HepG2 (cell line): Measurements from ENCODE around the gene ARMC5. TPM values are rescaled to one million over a fixed set of nuclear protein-coding genes. Genes with fewer than 3 reads are reported as not detected.

Experiments
- ATF2 ChIP-seq: sonication (generic); formaldehyde crosslinking; IDR thresholded peaks from 2 replicates; pipeline ENCODE4 v1.4.0; 2020; ENCODE audit warnings: missing genetic modification reagents
- CAMTA2 ChIP-seq: sonication (generic); formaldehyde crosslinking; IDR thresholded peaks from 2 replicates; pipeline ENCODE4 v1.4.0; 2020; ENCODE audit warnings: mild to moderate bottlenecking, missing genetic modification reagents, borderline replicate concordance
- CBFB ChIP-seq: sonication (generic); formaldehyde crosslinking; IDR thresholded peaks from 2 replicates; pipeline ENCODE4 v1.4.0; 2020; ENCODE audit warnings: missing genetic modification reagents
- E2F5 ChIP-seq: sonication (generic); formaldehyde crosslinking; conservative IDR thresholded peaks from 2 replicates; pipeline ENCODE4 v1.4.0; 2020; ENCODE audit warnings: missing genetic modification reagents
- ELF4 ChIP-seq: sonication (generic); formaldehyde crosslinking; IDR thresholded peaks from 2 replicates; pipeline ENCODE4 v1.5.0; 2020; ENCODE audit warnings: missing genetic modification reagents, mild to moderate bottlenecking, moderate library complexity, borderline replicate concordance
- HIVEP1 ChIP-seq: sonication (generic); formaldehyde crosslinking; IDR thresholded peaks from 2 replicates; pipeline ENCODE4 v1.4.0; 2020; ENCODE audit warnings: mild to moderate bottlenecking, missing genetic modification reagents
- NR2C2 ChIP-seq: sonication (generic); formaldehyde crosslinking; IDR thresholded peaks from 2 replicates; pipeline ENCODE4 v1.4.0; 2020; ENCODE audit warnings: missing genetic modification reagents, mild to moderate bottlenecking, moderate library complexity, borderline replicate concordance
- NR2F6 ChIP-seq, 2 experiments: IDR thresholded peaks; 2 replicates each; pipeline ENCODE4 v1.6.1; 2016; ENCODE audit warnings: antibody characterized with exemption in 1 of 2, mild to moderate bottlenecking in 1 of 2
- PBX3 ChIP-seq: sonication (generic); formaldehyde crosslinking; IDR thresholded peaks from 2 replicates; pipeline ENCODE4 v1.8.1; 2023; ENCODE audit warnings: missing genetic modification reagents, inconsistent platforms, borderline replicate concordance
- WIZ ChIP-seq: sonication (generic); formaldehyde crosslinking; IDR thresholded peaks from 2 replicates; pipeline ENCODE4 v1.5.1; 2020; ENCODE audit warnings: mild to moderate bottlenecking, missing genetic modification reagents
- ZMYM3 ChIP-seq: sonication (generic); formaldehyde crosslinking; IDR thresholded peaks from 2 replicates; pipeline ENCODE4 v1.5.1; 2020; ENCODE audit warnings: mild to moderate bottlenecking, missing genetic modification reagents
- ZNF430 ChIP-seq: sonication (generic); formaldehyde crosslinking; IDR thresholded peaks from 2 replicates; pipeline ENCODE4 v1.9.0; 2021; ENCODE audit warnings: mild to moderate bottlenecking, missing genetic modification reagents
- ZNF564 ChIP-seq: sonication (generic); formaldehyde crosslinking; IDR thresholded peaks from 2 replicates; pipeline ENCODE4 v1.8.1; 2023; ENCODE audit warnings: mild to moderate bottlenecking, missing genetic modification reagents
- ZNF598 ChIP-seq: sonication (generic); formaldehyde crosslinking; IDR thresholded peaks from 2 replicates; pipeline ENCODE4 v1.5.1; 2020; ENCODE audit warnings: mild to moderate bottlenecking, missing genetic modification reagents, borderline replicate concordance
- ZNF629 ChIP-seq: sonication (generic); formaldehyde crosslinking; conservative IDR thresholded peaks from 2 replicates; pipeline ENCODE4 v1.5.0; 2020; ENCODE audit warnings: missing genetic modification reagents
- ZNF724P ChIP-seq: sonication (generic); formaldehyde crosslinking; IDR thresholded peaks from 2 replicates; pipeline ENCODE4 v1.8.0; 2022; ENCODE audit warnings: missing genetic modification reagents, borderline replicate concordance
- ZNF740 ChIP-seq: sonication (generic); formaldehyde crosslinking; IDR thresholded peaks from 2 replicates; pipeline ENCODE4 v1.4.0; 2020; ENCODE audit warnings: missing genetic modification reagents
- ZNF773 ChIP-seq: sonication (generic); formaldehyde crosslinking; IDR thresholded peaks from 2 replicates; pipeline ENCODE4 v1.4.0; 2020; ENCODE audit warnings: missing genetic modification reagents, borderline replicate concordance
- ZNF891 ChIP-seq: sonication (generic); formaldehyde crosslinking; IDR thresholded peaks from 2 replicates; pipeline ENCODE4 v1.5.0; 2020; ENCODE audit warnings: mild to moderate bottlenecking, missing genetic modification reagents
- ZSCAN31 ChIP-seq: sonication (generic); formaldehyde crosslinking; IDR thresholded peaks from 2 replicates; pipeline ENCODE4 v1.5.0; 2020; ENCODE audit warnings: low read depth, mild to moderate bottlenecking, missing genetic modification reagents
- polyA plus RNA-seq, 8 experiments: library from polyadenylated mRNA; depleted of rRNA in 3 of 8; stranded (reverse) in 7 of 8; unstranded in 1 of 8; fragments of >200 nt; fragmentation: Illumina TruSeq in 4 of 8; extraction: Trizol in 4 of 8; gene quantifications; 2 replicates each; pipeline versions ENCODE4 v1.2.1 to v1.2.3, GENCODE V29; 2011 to 2016; ENCODE audit warnings: low read depth in 4 of 8, missing spikeins in 1 of 8, mixed read lengths in 1 of 8; ENCODE audit not compliant: insufficient read depth in 1 of 8
- total RNA-seq, 5 experiments: library from RNA; depleted of rRNA; stranded (reverse); fragments of >200 nt; fragmentation: Illumina TruSeq; extraction: Trizol; gene quantifications; 2 replicates each; pipeline ENCODE4 v1.2.3, GENCODE V29; 2016; ENCODE audit warnings: low read depth in 1 of 5
- TF ChIP-seq, protein P1 (sequence below): sonication (generic); formaldehyde crosslinking; IDR thresholded peaks from 2 replicates; pipeline ENCODE4 v1.9.0; 2021; ENCODE audit warnings: missing genetic modification reagents, borderline replicate concordance
- TF ChIP-seq, protein P2 (sequence below): IDR thresholded peaks from 2 replicates; pipeline ENCODE4 v1.6.1; 2016; ENCODE audit warnings: low read depth, borderline replicate concordance

The ARMC5 gene
- total and polyA plus RNA-seq, 2 of the 13 experiments (the other 11 are each of a cell fraction or from before 2014, with no cell fraction given), result 10.8 to 22.3 TPM

DNA sequence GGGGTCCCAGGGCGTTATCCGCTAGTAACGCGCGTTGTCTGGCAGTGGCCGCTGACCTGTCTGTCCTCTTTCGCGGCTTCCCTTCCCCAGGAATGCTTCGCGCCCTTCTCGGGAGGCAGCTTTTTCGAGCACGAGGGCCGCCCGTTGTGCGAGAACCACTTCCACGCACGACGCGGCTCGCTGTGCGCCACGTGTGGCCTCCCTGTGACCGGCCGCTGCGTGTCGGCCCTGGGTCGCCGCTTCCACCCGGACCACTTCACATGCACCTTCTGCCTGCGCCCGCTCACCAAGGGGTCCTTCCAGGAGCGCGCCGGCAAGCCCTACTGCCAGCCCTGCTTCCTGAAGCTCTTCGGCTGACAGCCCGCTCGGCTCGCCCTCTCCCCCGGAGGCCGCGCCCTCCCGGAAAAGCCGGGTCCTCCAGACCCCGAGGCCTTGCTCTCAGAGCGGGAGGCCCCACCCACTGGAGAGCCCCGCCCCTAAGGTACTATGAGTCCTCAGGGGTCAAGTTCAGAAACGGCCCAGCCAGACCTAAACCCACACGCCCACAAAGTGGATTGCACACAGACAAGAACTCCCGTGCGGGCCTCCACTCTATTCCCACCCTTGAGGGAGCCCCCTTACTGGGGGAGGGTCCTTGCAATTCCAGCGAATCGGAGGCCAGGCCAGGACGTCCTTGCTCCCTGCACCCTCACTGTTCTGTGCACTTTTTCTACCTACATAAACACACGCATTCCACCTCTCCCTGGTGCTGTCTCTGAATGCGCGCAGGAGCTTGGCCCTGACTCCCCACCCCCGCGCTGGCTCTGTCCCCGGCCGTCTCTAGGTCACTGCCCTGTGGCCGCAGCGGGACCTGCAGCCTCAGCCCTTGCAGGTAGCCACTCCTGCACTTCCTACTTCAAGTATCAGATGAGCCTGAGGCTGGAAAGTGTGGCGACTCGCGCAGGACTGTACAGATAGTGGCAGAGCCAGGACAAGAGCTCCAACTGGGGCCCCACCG lies 18.2 kb downstream of the ARMC5 start (continued):
- TF ChIP-seq, protein P1, sequence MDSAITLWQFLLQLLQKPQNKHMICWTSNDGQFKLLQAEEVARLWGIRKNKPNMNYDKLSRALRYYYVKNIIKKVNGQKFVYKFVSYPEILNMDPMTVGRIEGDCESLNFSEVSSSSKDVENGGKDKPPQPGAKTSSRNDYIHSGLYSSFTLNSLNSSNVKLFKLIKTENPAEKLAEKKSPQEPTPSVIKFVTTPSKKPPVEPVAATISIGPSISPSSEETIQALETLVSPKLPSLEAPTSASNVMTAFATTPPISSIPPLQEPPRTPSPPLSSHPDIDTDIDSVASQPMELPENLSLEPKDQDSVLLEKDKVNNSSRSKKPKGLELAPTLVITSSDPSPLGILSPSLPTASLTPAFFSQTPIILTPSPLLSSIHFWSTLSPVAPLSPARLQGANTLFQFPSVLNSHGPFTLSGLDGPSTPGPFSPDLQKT (CRISPR knock-in tag), result peak; percentile 43; the same call in 1 of the 2 replicates
- 0 out of 2 replicates have a peak, but pooled peaks have one; percentile 17 for TF ChIP-seq ZNF430 (CRISPR knock-in tag)
- TF ChIP-seq ATF2 (CRISPR knock-in tag), result peak; percentile 9; the same call in 1 of the 2 replicates
- TF ChIP-seq CBFB (CRISPR knock-in tag), result peak; percentile 30
- peak; percentile 19; the same call in 1 of the 2 replicates for TF ChIP-seq ZNF629 (CRISPR knock-in tag)
- TF ChIP-seq E2F5 (CRISPR knock-in tag), result peak; percentile 63; the same call in 1 of the 2 replicates
- TF ChIP-seq ELF4 (CRISPR knock-in tag), result no peak
- no peak for TF ChIP-seq ZNF724P (CRISPR knock-in tag)
- TF ChIP-seq ZNF773 (CRISPR knock-in tag), result peak; percentile 50; the same call in 1 of the 2 replicates
- TF ChIP-seq ZNF891 (CRISPR knock-in tag), result 0 out of 2 replicates have a peak, but pooled peaks have one; percentile 35
- TF ChIP-seq NR2C2, result peak; percentile 88
- peak; percentile 67 for TF ChIP-seq ZMYM3 (CRISPR knock-in tag)
- no peak for TF ChIP-seq ZNF598 (CRISPR knock-in tag)
- TF ChIP-seq PBX3 (CRISPR knock-in tag), result no peak; the same call in 1 of the 2 replicates
- no peak; the same call in none of the 2 replicates for TF ChIP-seq ZNF564 (CRISPR knock-in tag)
- TF ChIP-seq HIVEP1 (CRISPR knock-in tag), result peak; percentile 31; the same call in 1 of the 2 replicates
- 0 out of 2 replicates have a peak, but pooled peaks have one; percentile 33 for TF ChIP-seq WIZ (CRISPR knock-in tag)
- TF ChIP-seq ZNF740, result 0 out of 2 replicates have a peak, but pooled peaks have one; percentile 34
- TF ChIP-seq, protein P2, sequence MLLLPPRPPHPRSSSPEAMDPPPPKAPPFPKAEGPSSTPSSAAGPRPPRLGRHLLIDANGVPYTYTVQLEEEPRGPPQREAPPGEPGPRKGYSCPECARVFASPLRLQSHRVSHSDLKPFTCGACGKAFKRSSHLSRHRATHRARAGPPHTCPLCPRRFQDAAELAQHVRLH (CRISPR knock-in tag), result peak; percentile 10; the same call in 1 of the 2 replicates
- peak; percentile 24; the same call in 1 of the 2 replicates for TF ChIP-seq CAMTA2 (CRISPR knock-in tag)
- TF ChIP-seq ZSCAN31 (CRISPR knock-in tag), result no peak
- TF ChIP-seq NR2F6 (IDR thresholded peaks at IDR 0.05), result peak; percentile 83
- TF ChIP-seq NR2F6 (CRISPR knock-in tag; IDR thresholded peaks at IDR 0.05), result peak; percentile 81
